Measurements from ENCODE around the gene FANCD2OS.

GRCh38 chr3:10119376-10119775, 11.3 kb upstream of the FANCD2OS start:
- TF ChIP-seq CTCF (conservative IDR thresholded peaks at IDR 0.05; ENCODE audit: low read depth, low read length) (no peak), EZH2 (IDR thresholded peaks at IDR 0.05; ENCODE audit: low read length, unreplicated experiment) (no peak), EZH2phosphoT487 (IDR thresholded peaks at IDR 0.05; ENCODE audit: borderline replicate concordance, low read length) (no peak)

All from PC-3 (cell line).